ENCODE measurements around the gene FANCD2OS.
"Not testable (repeated sequence)": the region's sequence is repeated elsewhere in the genome, so short reads cannot be mapped to it uniquely, and the experiment has no call there.

FANCD2OS gene

GRCh38 chr3:10093678-10094077, 14.4 kb downstream of the FANCD2OS start:
- TF ChIP-seq CTCF (conservative IDR thresholded peaks at IDR 0.05; ENCODE audit: low read depth, low read length) = no peak
- no peak for DNase-seq (ENCODE audit: low read depth)
- H3K4me3 ChIP-seq (ENCODE audit: low read depth, low read length) = no peak overlapping the region

- not testable (repeated sequence) for H3K4me3 ChIP-seq (ENCODE audit: low read depth, low read length); DNase-seq (ENCODE audit: low read depth)
Measured at GRCh38 chr3:10091387-10091786, 16.7 kb downstream of the FANCD2OS start.

- H3K4me3 ChIP-seq (ENCODE audit: low read depth, low read length); DNase-seq (ENCODE audit: low read depth): not testable (repeated sequence)
Measured at GRCh38 chr3:10090774-10091173, 17.3 kb downstream of the FANCD2OS start.

GRCh38 chr3:10090179-10090578, 17.9 kb downstream of the FANCD2OS start:
- DNase-seq (ENCODE audit: low read depth) = no peak
- no peak overlapping the region for H3K4me3 ChIP-seq (ENCODE audit: low read depth, low read length)
- no peak for TF ChIP-seq CTCF (conservative IDR thresholded peaks at IDR 0.05; ENCODE audit: low read depth, low read length)

GRCh38 chr3:10088256-10088655, 19.8 kb downstream of the FANCD2OS start:
- no peak overlapping the region for H3K4me3 ChIP-seq (ENCODE audit: low read depth, low read length)
- DNase-seq (ENCODE audit: low read depth) = no peak
- TF ChIP-seq CTCF (conservative IDR thresholded peaks at IDR 0.05; ENCODE audit: low read depth, low read length) = no peak

GRCh38 chr3:10085738-10086137, 22.3 kb downstream of the FANCD2OS start:
- DNase-seq (ENCODE audit: low read depth) = no peak
- no peak overlapping the region for H3K4me3 ChIP-seq (ENCODE audit: low read depth, low read length)
- TF ChIP-seq CTCF (conservative IDR thresholded peaks at IDR 0.05; ENCODE audit: low read depth, low read length) = no peak

- no peak overlapping the region for H3K4me3 ChIP-seq (ENCODE audit: low read depth, low read length)
- TF ChIP-seq CTCF (conservative IDR thresholded peaks at IDR 0.05; ENCODE audit: low read depth, low read length) = no peak
- no peak for DNase-seq (ENCODE audit: low read depth)
Measured at GRCh38 chr3:10081871-10082270, 26.2 kb downstream of the FANCD2OS start.

- TF ChIP-seq CTCF (conservative IDR thresholded peaks at IDR 0.05; ENCODE audit: low read depth, low read length) = no peak
- H3K4me3 ChIP-seq (ENCODE audit: low read depth, low read length) = no peak overlapping the region
- no peak for DNase-seq (ENCODE audit: low read depth)
Measured at GRCh38 chr3:10074666-10075065, 33.4 kb downstream of the FANCD2OS start.

- not testable (repeated sequence) for DNase-seq (ENCODE audit: low read depth); H3K4me3 ChIP-seq (ENCODE audit: low read depth, low read length)
Measured at GRCh38 chr3:10070077-10070476, 38.0 kb downstream of the FANCD2OS start.
